Measurements from ENCODE around the gene MRPL3.

The MRPL3 gene

DNA sequence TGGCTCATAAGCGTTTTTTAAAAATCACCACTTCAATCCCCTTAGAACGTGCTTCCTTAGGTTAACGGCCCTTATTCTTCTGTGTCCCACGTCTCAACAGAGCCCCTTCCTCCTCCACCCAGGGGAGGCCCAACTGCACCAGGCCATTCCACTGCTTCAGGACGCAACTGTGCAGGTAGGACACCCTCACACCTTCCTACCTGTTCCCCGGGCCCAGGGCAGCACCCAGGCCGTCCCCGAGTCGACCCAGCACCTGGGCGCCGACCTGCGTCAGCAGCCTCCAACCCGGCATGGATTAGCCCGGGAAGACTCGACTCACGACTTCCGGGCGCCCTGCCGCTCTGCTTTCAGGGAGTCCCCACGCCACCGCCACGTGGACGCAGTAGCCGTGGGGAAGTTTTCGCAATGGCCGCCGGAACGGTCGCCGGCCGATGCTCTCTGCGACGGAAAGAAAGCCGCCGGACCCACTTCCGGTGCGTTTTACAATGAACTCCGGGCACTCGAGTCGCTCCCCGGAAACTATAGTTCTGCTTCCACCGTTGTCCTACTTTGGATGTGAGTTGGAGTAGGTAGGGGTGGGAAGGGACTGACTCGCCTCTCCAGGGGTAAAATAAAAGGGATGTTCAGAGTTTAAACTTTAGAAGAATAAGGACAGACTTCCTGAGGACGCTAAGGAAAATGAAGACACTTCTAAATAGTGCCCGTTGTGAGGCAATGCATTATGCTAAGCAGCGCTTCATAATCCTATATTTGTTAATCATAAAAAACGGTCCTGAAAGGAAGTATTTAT, at the start of gene MRPL3:
MRPL3 (minus strand) TSS at position 442 of the 790 bp plus-strand sequence; CDS start at position 292, 150 bp downstream.
- DNase-seq (ENCODE audit: low spot score), result peak; percentile 81
- H3K27me3 Mint-ChIP-seq (ENCODE audit: low read depth), result peaks cover 2% of the 10 kb centered on the region
- peaks cover 25% of the 10 kb centered on the region for H3K36me3 Mint-ChIP-seq (ENCODE audit: low read depth)
- peak within 1 kb of the TSS; percentile 94 for H3K4me3 Mint-ChIP-seq
- no peaks in the 10 kb centered on the region for H3K9me3 Mint-ChIP-seq
- peaks cover 32% of the 10 kb centered on the region for H3K4me1 Mint-ChIP-seq (ENCODE audit: low read depth)
- H3K27ac Mint-ChIP-seq, result peak within 1 kb of the TSS; percentile 92

DNA sequence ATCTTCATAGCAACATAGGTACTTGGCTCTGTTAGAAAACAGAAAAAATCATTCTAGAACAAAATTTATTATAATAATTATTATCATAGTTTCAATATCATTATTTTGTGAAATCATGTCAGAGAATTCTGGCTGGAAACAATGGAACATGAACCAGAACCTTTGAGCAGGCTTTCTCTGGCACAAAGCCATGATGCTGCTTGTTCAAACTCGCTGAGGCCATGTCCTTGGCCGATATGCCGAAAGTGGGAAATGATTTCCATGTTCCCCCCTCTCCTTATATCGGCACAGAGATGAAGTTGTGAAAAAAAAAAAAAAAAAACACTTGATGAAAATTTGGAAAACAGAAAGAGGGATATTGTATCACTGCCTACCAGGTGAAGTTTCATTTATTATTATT, 49.0 kb upstream of the MRPL3 start:
- H3K27me3 Mint-ChIP-seq (ENCODE audit: low read depth), result peaks cover 37% of the 10 kb centered on the region
- H3K36me3 Mint-ChIP-seq (ENCODE audit: low read depth), result no peaks in the 10 kb centered on the region
- H3K4me1 Mint-ChIP-seq (ENCODE audit: low read depth), result peaks cover 28% of the 10 kb centered on the region
- no peak overlapping the region for H3K27ac Mint-ChIP-seq
- no peak for DNase-seq (ENCODE audit: low spot score)
- no peak overlapping the region for H3K4me3 Mint-ChIP-seq
- no peaks in the 10 kb centered on the region for H3K9me3 Mint-ChIP-seq

DNA sequence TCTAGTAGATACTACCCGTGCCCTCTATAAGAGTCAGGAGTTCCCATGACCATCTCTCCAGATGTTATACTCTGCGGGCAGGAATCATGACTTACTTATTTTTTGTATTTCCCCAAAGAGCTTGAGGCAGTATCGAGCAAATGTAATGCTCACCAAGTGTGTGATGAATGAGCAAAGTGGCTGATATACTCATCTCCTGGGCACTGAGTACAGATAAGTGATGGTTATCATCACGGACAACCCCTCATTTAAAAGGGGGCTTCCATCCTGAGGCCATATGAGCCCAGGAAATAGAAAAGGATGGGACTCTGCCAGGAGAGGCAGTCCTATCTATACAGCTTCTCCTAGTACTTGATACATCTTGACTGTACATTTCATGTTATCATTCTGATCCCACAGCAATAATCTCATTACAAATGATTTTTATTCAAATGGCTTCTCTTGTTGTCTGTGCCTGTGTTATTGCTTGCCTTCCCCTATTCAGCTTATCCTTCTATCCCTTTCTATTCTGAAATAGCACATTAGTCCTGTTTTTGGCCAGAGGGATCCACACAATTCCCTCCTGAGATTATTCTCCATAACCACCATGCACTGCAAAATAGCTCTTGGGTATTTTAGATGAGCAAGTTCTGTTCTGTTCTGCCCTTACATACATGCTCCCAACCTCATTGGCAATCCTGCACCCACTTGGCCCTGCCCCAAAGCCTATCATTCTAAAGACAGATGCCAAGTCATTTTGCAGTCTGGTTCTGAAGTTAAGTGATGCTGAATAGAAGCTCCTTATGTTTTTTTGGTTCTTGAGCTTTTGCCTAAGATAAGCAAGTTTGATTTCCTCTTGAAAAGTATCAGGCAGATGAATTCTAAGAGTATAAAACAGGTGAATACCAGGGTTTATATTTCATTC, 48.0 kb upstream of the MRPL3 start:
- no peak overlapping the region for H3K4me3 Mint-ChIP-seq
- H3K36me3 Mint-ChIP-seq (ENCODE audit: low read depth), result no peaks in the 10 kb centered on the region
- peaks cover 38% of the 10 kb centered on the region for H3K27me3 Mint-ChIP-seq (ENCODE audit: low read depth)
- no peaks in the 10 kb centered on the region for H3K9me3 Mint-ChIP-seq
- no peak overlapping the region for H3K27ac Mint-ChIP-seq
- DNase-seq (ENCODE audit: low spot score), result no peak
- peaks cover 28% of the 10 kb centered on the region for H3K4me1 Mint-ChIP-seq (ENCODE audit: low read depth)

GRCh38 chr3:131549340-131549739, 46.6 kb upstream of the MRPL3 start:
- DNase-seq (ENCODE audit: low spot score), result peak; percentile 7
- Mint-ChIP-seq H3K36me3 (ENCODE audit: low read depth) (no peaks in the 10 kb centered on the region), H3K4me1 (ENCODE audit: low read depth) (peaks cover 22% of the 10 kb centered on the region), H3K9me3 (no peaks in the 10 kb centered on the region), H3K27ac (no peak overlapping the region), H3K4me3 (no peak overlapping the region), H3K27me3 (ENCODE audit: low read depth) (peaks cover 40% of the 10 kb centered on the region)

- no peaks in the 10 kb centered on the region for H3K9me3 Mint-ChIP-seq
- H3K4me3 Mint-ChIP-seq, result no peak overlapping the region
- H3K27ac Mint-ChIP-seq, result no peak overlapping the region
- peaks cover 48% of the 10 kb centered on the region for H3K27me3 Mint-ChIP-seq (ENCODE audit: low read depth)
- no peak for DNase-seq (ENCODE audit: low spot score)
- H3K4me1 Mint-ChIP-seq (ENCODE audit: low read depth), result peaks cover 5% of the 10 kb centered on the region
- no peaks in the 10 kb centered on the region for H3K36me3 Mint-ChIP-seq (ENCODE audit: low read depth)
Observed at GRCh38 chr3:131547585-131547984, 44.8 kb upstream of the MRPL3 start.

GRCh38 chr3:131546441-131546840, 43.7 kb upstream of the MRPL3 start:
- Mint-ChIP-seq H3K36me3 (ENCODE audit: low read depth) (no peaks in the 10 kb centered on the region), H3K27me3 (ENCODE audit: low read depth) (peaks cover 46% of the 10 kb centered on the region), H3K9me3 (no peaks in the 10 kb centered on the region), H3K27ac (no peak overlapping the region), H3K4me1 (ENCODE audit: low read depth) (peaks cover 1% of the 10 kb centered on the region), H3K4me3 (no peak overlapping the region)
- no peak for DNase-seq (ENCODE audit: low spot score)

GRCh38 chr3:131544557-131544956, 41.8 kb upstream of the MRPL3 start:
- no peak for DNase-seq (ENCODE audit: low spot score)
- no peaks in the 10 kb centered on the region for H3K9me3 Mint-ChIP-seq
- no peak overlapping the region for H3K27ac Mint-ChIP-seq
- H3K4me1 Mint-ChIP-seq (ENCODE audit: low read depth), result peaks cover 1% of the 10 kb centered on the region
- H3K36me3 Mint-ChIP-seq (ENCODE audit: low read depth), result no peaks in the 10 kb centered on the region
- H3K27me3 Mint-ChIP-seq (ENCODE audit: low read depth), result peaks cover 45% of the 10 kb centered on the region
- H3K4me3 Mint-ChIP-seq, result no peak overlapping the region

GRCh38 chr3:131543714-131544113, 40.9 kb upstream of the MRPL3 start:
- Mint-ChIP-seq H3K4me1 (ENCODE audit: low read depth) (no peaks in the 10 kb centered on the region), H3K36me3 (ENCODE audit: low read depth) (no peaks in the 10 kb centered on the region), H3K27ac (no peak overlapping the region), H3K27me3 (ENCODE audit: low read depth) (peaks cover 47% of the 10 kb centered on the region), H3K4me3 (no peak overlapping the region), H3K9me3 (no peaks in the 10 kb centered on the region)
- DNase-seq (ENCODE audit: low spot score), result no peak

GRCh38 chr3:131541288-131541687, 38.5 kb upstream of the MRPL3 start:
- Mint-ChIP-seq H3K27me3 (ENCODE audit: low read depth) (peaks cover 38% of the 10 kb centered on the region), H3K4me1 (ENCODE audit: low read depth) (no peaks in the 10 kb centered on the region), H3K9me3 (no peaks in the 10 kb centered on the region), H3K4me3 (no peak overlapping the region), H3K36me3 (ENCODE audit: low read depth) (no peaks in the 10 kb centered on the region), H3K27ac (no peak overlapping the region)
- DNase-seq (ENCODE audit: low spot score), result no peak

DNA sequence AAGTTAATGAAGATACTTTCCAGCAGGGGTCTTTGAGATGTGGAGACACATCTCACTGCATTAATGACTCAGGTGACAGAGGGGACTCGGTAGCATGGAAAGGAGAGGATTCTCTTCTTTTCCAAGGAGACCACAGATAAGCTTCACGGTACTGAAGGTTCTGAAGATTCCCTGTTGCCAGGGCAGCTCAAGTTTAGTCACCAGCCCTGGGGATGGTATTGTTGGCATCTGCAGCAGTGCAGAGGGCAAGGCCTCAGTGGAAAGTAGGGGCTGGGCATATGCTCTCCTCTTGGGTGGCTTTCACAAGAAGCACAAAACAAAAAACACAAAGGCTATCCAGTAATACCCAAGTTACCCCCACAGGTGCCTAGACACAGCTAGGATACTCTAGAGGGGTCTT, 38.0 kb upstream of the MRPL3 start:
- no peak for DNase-seq (ENCODE audit: low spot score)
- H3K4me3 Mint-ChIP-seq, result no peak overlapping the region
- H3K4me1 Mint-ChIP-seq (ENCODE audit: low read depth), result no peaks in the 10 kb centered on the region
- H3K36me3 Mint-ChIP-seq (ENCODE audit: low read depth), result no peaks in the 10 kb centered on the region
- peaks cover 40% of the 10 kb centered on the region for H3K27me3 Mint-ChIP-seq (ENCODE audit: low read depth)
- H3K9me3 Mint-ChIP-seq, result no peaks in the 10 kb centered on the region
- no peak overlapping the region for H3K27ac Mint-ChIP-seq

DNA sequence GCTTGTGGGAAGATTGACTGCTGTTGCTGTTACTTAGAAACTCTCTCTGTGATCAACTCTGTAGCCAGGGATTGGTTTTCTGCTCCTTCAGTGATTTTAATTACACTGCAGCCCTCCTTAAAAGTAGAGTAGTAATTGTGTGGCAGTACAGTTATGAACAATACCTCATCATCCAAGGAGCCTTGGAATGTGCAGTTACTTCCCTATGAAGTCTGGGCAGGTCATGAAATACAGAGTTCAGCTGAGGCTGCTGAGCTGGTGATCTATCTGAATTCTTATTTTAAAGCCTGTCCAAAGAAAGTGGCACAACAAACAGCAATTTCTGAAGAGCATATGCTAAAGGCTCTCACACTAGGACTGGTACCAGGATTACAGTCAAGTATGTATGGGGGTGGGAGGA, 37.4 kb upstream of the MRPL3 start:
- no peaks in the 10 kb centered on the region for H3K9me3 Mint-ChIP-seq
- no peaks in the 10 kb centered on the region for H3K4me1 Mint-ChIP-seq (ENCODE audit: low read depth)
- no peak for DNase-seq (ENCODE audit: low spot score)
- peaks cover 39% of the 10 kb centered on the region for H3K27me3 Mint-ChIP-seq (ENCODE audit: low read depth)
- H3K4me3 Mint-ChIP-seq, result no peak overlapping the region
- no peaks in the 10 kb centered on the region for H3K36me3 Mint-ChIP-seq (ENCODE audit: low read depth)
- no peak overlapping the region for H3K27ac Mint-ChIP-seq

- no peaks in the 10 kb centered on the region for H3K9me3 Mint-ChIP-seq
- H3K27ac Mint-ChIP-seq, result no peak overlapping the region
- H3K4me3 Mint-ChIP-seq, result no peak overlapping the region
- DNase-seq (ENCODE audit: low spot score), result no peak
- H3K27me3 Mint-ChIP-seq (ENCODE audit: low read depth), result peaks cover 37% of the 10 kb centered on the region
- H3K4me1 Mint-ChIP-seq (ENCODE audit: low read depth), result no peaks in the 10 kb centered on the region
- H3K36me3 Mint-ChIP-seq (ENCODE audit: low read depth), result no peaks in the 10 kb centered on the region
Observed at GRCh38 chr3:131538968-131539367, 36.2 kb upstream of the MRPL3 start.

GRCh38 chr3:131537531-131537930, 34.8 kb upstream of the MRPL3 start:
- H3K36me3 Mint-ChIP-seq (ENCODE audit: low read depth), result no peaks in the 10 kb centered on the region
- DNase-seq (ENCODE audit: low spot score), result no peak
- no peak overlapping the region for H3K27ac Mint-ChIP-seq
- no peaks in the 10 kb centered on the region for H3K4me1 Mint-ChIP-seq (ENCODE audit: low read depth)
- H3K9me3 Mint-ChIP-seq, result no peaks in the 10 kb centered on the region
- H3K4me3 Mint-ChIP-seq, result no peak overlapping the region
- H3K27me3 Mint-ChIP-seq (ENCODE audit: low read depth), result peaks cover 37% of the 10 kb centered on the region

- Mint-ChIP-seq H3K36me3 (ENCODE audit: low read depth) (no peaks in the 10 kb centered on the region), H3K27ac (no peak overlapping the region), H3K4me3 (no peak overlapping the region), H3K4me1 (ENCODE audit: low read depth) (no peaks in the 10 kb centered on the region), H3K9me3 (no peaks in the 10 kb centered on the region), H3K27me3 (ENCODE audit: low read depth) (peaks cover 39% of the 10 kb centered on the region)
- DNase-seq (ENCODE audit: low spot score), result no peak
Observed at GRCh38 chr3:131535596-131535995, 32.8 kb upstream of the MRPL3 start.

All from T-helper 2 cell treated with Interferon-gamma antibody and Interleukin-4, amounts not matched to agents 5 μg/mL and 100 μg/mL, for 36 hours (primary cell).